ENCODE results near the gene CHRND.

- no peak for TF ChIP-seq CTCF (conservative IDR thresholded peaks at IDR 0.05; ENCODE audit: low read length)
- no peak for TF ChIP-seq EZH2phosphoT487 (IDR thresholded peaks at IDR 0.05; ENCODE audit: borderline replicate concordance, low read depth, low read length)
Observed at GRCh38 chr2:232501331-232501771, 24.6 kb upstream of the CHRND start.

Measured in OCI-LY7 (cell line).